Stomach smooth muscle (tissue), 2 donors: ENCODE measurements around the gene IDI2.
"Not testable (repeated sequence)": the region's sequence is repeated elsewhere in the genome, so short reads cannot be mapped to it uniquely, and the experiment has no call there.

ENCODE experiments used
- H3K27ac ChIP-seq: one replicate; pipeline ENCODE4 v1.7.0; 2013; ENCODE audit warnings: mild to moderate bottlenecking, low read length, inconsistent platforms
- H3K27me3 ChIP-seq, 2 donors: one replicate each; pipeline ENCODE4 v1.7.0; 2013; ENCODE audit warnings: low read length in 2 of 2; ENCODE audit not compliant: insufficient read depth in 2 of 2, control insufficient read depth in 1 of 2
- H3K36me3 ChIP-seq, 2 donors: one replicate each; pipeline ENCODE4 v1.7.0; 2013; ENCODE audit warnings: low read length in 2 of 2; ENCODE audit not compliant: control insufficient read depth in 2 of 2, insufficient read depth in 2 of 2
- H3K4me1 ChIP-seq: one replicate; pipeline ENCODE4 v1.7.0; 2013; ENCODE audit warnings: low read length; ENCODE audit not compliant: control insufficient read depth, insufficient read depth
- H3K4me3 ChIP-seq, 2 donors: one replicate each; pipeline ENCODE4 v1.7.0; 2013; ENCODE audit warnings: low read length in 2 of 2
- H3K9ac ChIP-seq, 2 donors: one replicate each; pipeline ENCODE4 v1.7.0; 2013; ENCODE audit warnings: low read length in 2 of 2, mild to moderate bottlenecking in 1 of 2
- H3K9me3 ChIP-seq, 2 donors: one replicate each; pipeline ENCODE4 v1.7.0; 2013; ENCODE audit warnings: low read length in 2 of 2; ENCODE audit not compliant: control insufficient read depth in 2 of 2
- donor health status: healthy.
- donor health status: Pancreatic carcinoma.

Gene IDI2

GRCh38 chr10:1025683-1026082 lies at the start of gene IDI2:
Gene IDI2, minus strand, starts transcription at chr10:1025859. Its CDS starts 1,136 bp downstream, at chr10:1024723.
- H3K9ac ChIP-seq = no peak within 1 kb of the TSS
- H3K27me3 ChIP-seq = no peaks in the 10 kb centered on the region
- H3K27ac ChIP-seq = no peak within 1 kb of the TSS
- H3K4me1 ChIP-seq = no peaks in the 10 kb centered on the region
- no peaks in the 10 kb centered on the region for H3K9me3 ChIP-seq
- no peaks in the 10 kb centered on the region for H3K36me3 ChIP-seq
- H3K4me3 ChIP-seq = no peak within 1 kb of the TSS

- Histone ChIP-seq H3K27ac (no peak overlapping the region), H3K4me1 (no peaks in the 10 kb centered on the region), H3K4me3 (no peak overlapping the region), H3K36me3 (peaks cover under 1 to 15% of the 10 kb centered on the region in 2 donors), H3K9me3 (no peaks in the 10 kb centered on the region), H3K27me3 (no peaks in the 10 kb centered on the region), H3K9ac (no peak overlapping the region)
Observed at GRCh38 chr10:1074748-1075308, 49.2 kb upstream of the IDI2 start.

DNA sequence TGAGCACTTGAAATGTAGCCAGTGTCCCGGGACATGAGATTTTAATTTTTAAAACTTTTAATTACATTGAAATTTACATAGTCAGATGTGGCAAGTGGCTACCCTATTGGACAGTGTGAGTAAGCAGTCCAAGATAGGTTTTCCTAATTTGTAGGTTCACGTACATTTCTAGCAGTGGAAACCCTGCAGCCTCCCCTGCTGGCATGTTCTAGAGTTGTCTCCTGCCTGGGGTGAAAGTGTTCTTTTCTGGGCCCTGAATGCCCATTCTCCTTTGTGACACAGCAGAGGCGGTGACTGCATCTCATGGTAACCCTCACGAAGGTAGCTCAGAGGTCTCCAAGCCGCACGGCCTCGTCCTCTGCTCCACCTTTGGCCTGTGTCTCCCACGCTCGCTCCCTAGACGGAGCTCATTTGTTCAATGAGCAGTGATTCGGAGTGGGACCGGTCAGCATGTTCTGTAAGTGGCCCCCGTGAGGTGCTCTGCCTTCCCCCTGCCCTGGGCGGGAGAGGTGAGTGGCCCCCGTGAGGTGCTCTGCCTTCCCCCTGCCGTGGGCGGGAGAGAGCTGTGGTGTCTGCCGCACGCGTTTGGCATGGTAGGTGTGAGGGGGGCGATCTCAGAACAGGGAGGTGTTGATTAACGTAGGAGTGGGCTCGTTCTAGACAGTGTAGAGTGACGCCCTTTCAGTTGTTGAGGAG lies 48.5 kb upstream of the IDI2 start:
- H3K27ac ChIP-seq = no peak overlapping the region
- H3K36me3 ChIP-seq = peaks cover 0 to 13% of the 10 kb centered on the region in 2 donors
- no peak overlapping the region for H3K4me3 ChIP-seq
- H3K9ac ChIP-seq = no peak overlapping the region
- H3K27me3 ChIP-seq = no peaks in the 10 kb centered on the region
- no peaks in the 10 kb centered on the region for H3K4me1 ChIP-seq
- no peaks in the 10 kb centered on the region for H3K9me3 ChIP-seq

DNA sequence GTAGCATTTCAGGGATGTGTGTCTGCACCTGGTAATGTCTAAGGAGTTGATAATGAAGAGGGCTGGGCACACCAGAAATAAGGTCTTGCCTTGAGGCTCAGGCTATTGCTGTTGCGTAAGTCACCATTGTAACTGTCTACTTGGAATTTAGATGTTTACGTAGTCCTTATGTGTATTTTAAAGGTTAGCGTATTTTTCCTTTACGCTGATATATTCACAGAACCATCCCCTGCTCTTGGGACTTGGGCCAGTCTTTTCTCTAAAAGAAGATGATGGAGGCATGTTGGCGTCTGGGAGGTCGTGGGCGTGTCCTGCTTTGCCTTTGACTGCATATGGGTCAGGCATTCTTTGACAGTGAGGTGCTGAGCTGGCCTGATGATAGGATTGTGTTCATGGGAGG lies 45.3 kb upstream of the IDI2 start:
- H3K27ac ChIP-seq = no peak overlapping the region
- H3K27me3 ChIP-seq = no peaks in the 10 kb centered on the region
- H3K9me3 ChIP-seq = no peaks in the 10 kb centered on the region
- H3K4me1 ChIP-seq = no peaks in the 10 kb centered on the region
- no peak overlapping the region for H3K9ac ChIP-seq
- no peak overlapping the region for H3K4me3 ChIP-seq
- peaks cover 0 to 13% of the 10 kb centered on the region in 2 donors for H3K36me3 ChIP-seq

GRCh38 chr10:1068380-1069361 lies 43.0 kb upstream of the IDI2 start:
- Histone ChIP-seq H3K9me3 (no peaks in the 10 kb centered on the region), H3K4me1 (no peaks in the 10 kb centered on the region), H3K27me3 (no peaks in the 10 kb centered on the region), H3K9ac (no peak overlapping the region), H3K27ac (no peak overlapping the region), H3K36me3 (peaks cover 3 to 4% of the 10 kb centered on the region in 2 donors), H3K4me3 (no peak overlapping the region)

DNA sequence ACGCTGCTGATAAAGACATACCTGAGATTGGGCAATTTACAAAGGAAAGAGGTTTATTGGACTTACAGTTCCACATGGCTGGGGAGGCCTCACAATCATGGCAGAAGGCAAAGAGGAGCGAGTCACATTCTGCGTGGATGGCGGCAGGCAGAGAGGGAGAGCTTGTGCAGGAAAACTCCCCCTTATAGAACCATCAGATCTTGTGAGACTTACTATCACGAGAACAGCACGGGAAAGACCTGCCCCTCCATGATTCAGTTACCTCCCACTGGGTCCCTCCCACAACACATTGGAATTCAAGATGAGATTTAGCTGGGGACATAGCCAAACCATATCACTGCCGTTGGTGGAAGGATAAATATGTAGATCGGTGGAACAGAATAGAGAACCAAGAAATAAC lies 41.1 kb upstream of the IDI2 start:
- not testable (repeated sequence) for H3K27me3 ChIP-seq, H3K27ac ChIP-seq, H3K36me3 ChIP-seq, H3K4me1 ChIP-seq, H3K9me3 ChIP-seq, H3K4me3 ChIP-seq, H3K9ac ChIP-seq

DNA sequence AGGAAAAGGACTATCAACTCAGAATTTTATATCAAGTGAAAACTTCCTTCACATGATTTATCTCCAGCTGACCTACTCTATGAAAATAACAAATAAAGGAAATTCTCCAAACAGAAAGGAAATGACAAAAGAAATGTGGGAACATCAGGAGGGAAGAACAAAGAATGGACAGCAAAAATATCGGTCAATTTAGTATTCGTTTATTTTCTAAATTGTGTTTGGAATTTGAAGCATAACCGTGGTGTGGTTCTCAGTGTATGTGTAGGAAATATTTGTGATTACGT lies 39.2 kb upstream of the IDI2 start:
- H3K27me3 ChIP-seq = no peaks in the 10 kb centered on the region
- no peak overlapping the region for H3K9ac ChIP-seq
- H3K4me3 ChIP-seq = no peak overlapping the region
- peaks cover 0 to 5% of the 10 kb centered on the region in 2 donors for H3K36me3 ChIP-seq
- no peak overlapping the region for H3K27ac ChIP-seq
- H3K4me1 ChIP-seq = no peaks in the 10 kb centered on the region
- H3K9me3 ChIP-seq = no peaks in the 10 kb centered on the region

DNA sequence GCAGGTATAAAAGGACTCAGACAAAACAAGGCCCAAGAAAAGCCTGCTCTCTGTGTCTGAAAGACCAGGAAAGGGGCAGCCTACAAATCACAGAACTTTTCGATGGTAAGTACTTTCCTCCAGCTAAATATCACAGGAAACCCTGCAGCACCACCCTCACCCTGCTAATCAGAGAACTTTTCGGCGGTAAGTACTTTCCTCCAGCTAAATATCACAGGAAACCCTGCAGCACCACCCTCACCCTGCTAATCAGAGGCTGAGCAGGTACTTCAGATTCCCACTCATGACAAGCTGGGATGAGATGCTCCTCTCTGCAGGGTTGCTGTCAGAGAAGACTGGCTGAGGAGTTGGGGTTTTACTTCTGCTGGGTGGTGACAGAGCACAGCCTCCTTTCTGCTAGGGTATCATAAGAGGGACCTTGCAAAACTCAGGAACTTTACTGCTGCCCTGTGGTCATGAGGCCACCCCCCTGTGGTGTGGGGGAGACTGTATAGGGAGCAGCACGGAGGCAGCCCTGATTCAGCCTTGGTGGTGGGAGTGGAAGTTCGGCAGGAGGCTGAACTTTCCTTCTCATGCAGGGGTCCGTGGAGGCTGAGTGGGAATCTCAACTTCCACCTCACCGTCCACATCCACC lies 37.7 kb upstream of the IDI2 start:
- no peaks in the 10 kb centered on the region for H3K27me3 ChIP-seq
- peaks cover 0 to 5% of the 10 kb centered on the region in 2 donors for H3K36me3 ChIP-seq
- H3K4me3 ChIP-seq = no peak overlapping the region
- H3K27ac ChIP-seq = no peak overlapping the region
- H3K4me1 ChIP-seq = no peaks in the 10 kb centered on the region
- H3K9me3 ChIP-seq = no peaks in the 10 kb centered on the region
- H3K9ac ChIP-seq = no peak overlapping the region

- no peak overlapping the region for H3K4me3 ChIP-seq
Observed at GRCh38 chr10:1061930-1062774, 36.5 kb upstream of the IDI2 start.

GRCh38 chr10:1059902-1060301 lies 34.2 kb upstream of the IDI2 start:
- no peaks in the 10 kb centered on the region for H3K9me3 ChIP-seq
- no peak overlapping the region for H3K27ac ChIP-seq
- no peaks in the 10 kb centered on the region for H3K27me3 ChIP-seq
- H3K4me3 ChIP-seq = no peak overlapping the region
- H3K4me1 ChIP-seq = peaks cover 20% of the 10 kb centered on the region
- no peak overlapping the region for H3K9ac ChIP-seq
- H3K36me3 ChIP-seq = peaks cover 0 to 5% of the 10 kb centered on the region in 2 donors

More at GRCh38 chr10:1061930-1062774, 36.5 kb upstream of the IDI2 start:
- Histone ChIP-seq H3K9me3 (no peaks in the 10 kb centered on the region), H3K4me1 (peaks cover 9% of the 10 kb centered on the region), H3K27ac (no peak overlapping the region), H3K36me3 (peaks cover 0 to 5% of the 10 kb centered on the region in 2 donors), H3K27me3 (no peaks in the 10 kb centered on the region), H3K9ac (no peak overlapping the region)
